HCT116 (cell line): Measurements from ENCODE around the gene SLC25A25. TPM values are rescaled to one million over a fixed set of nuclear protein-coding genes. Genes with fewer than 3 reads are reported as not detected.

Experiments used
- ATAC-seq: fragments of 200-7000 bp; cut with Tn5 transposase; 2 replicates; pipeline ENCODE4 v1.9.1; 2020; ENCODE audit warnings: mild to moderate bottlenecking, moderate library complexity
- BruUV-seq: library from RNA; stranded (reverse); fragments of 400-500 nt; replicated peaks from 2 replicates; lab custom pipeline; 2021; lab: Mats Ljungman, UMichigan
- CTCF ChIA-PET: fragments of 300-600 bp; sonication (Branson Sonifier 250); formaldehyde crosslinking; loops from one replicate; lab custom pipeline; 2021; ENCODE audit warnings: antibody characterized with exemption; lab: Charles Lee
- POLR2A ChIA-PET: fragments of 300-600, 350-600 bp; sonication (Branson Sonifier 250); formaldehyde crosslinking; loops from one replicate; lab custom pipeline; 2021; ENCODE audit warnings: antibody characterized with exemption; lab: Charles Lee
- RAD21 ChIA-PET, 2 experiments: fragments of 300-600 bp; sonication (Branson Sonifier 250); formaldehyde crosslinking; loops; one replicate each; lab custom pipeline; 2023; ENCODE audit warnings: low total read pairs in 2 of 2; ENCODE audit not compliant: uncharacterized antibody in 2 of 2, unreplicated experiment in 2 of 2, low non-redundant PET in 1 of 2; lab: Charles Lee
- DNase-seq: peaks from one replicate; pipeline ENCODE4 v3.0.0-alpha.2; 2010; ENCODE audit warnings: low read depth, low spot score
- H2AFZ ChIP-seq: fragments of 200-600 bp; shearing (Covaris generic), sonication (generic); 2 replicates; pipeline ENCODE4 v1.6.1; 2017; ENCODE audit warnings: low read depth, mixed run types, mixed read lengths, antibody characterized with exemption, low read length; ENCODE audit not compliant: poor library complexity, severe bottlenecking
- H3K27ac ChIP-seq: 2 replicates; pipeline ENCODE4 v1.5.1; 2012; ENCODE audit warnings: low read depth, low read length
- H3K27me3 ChIP-seq: fragments of 200-600 bp; sonication (generic); 2 replicates; pipeline ENCODE4 v1.6.1; 2016; ENCODE audit warnings: mixed run types, low read length, mixed read lengths; ENCODE audit not compliant: insufficient read depth
- H3K36me3 ChIP-seq, 2 experiments: fragments of 200-500 bp in 1 of 2; fragments of 200-600 bp in 1 of 2; sonication (Bioruptor generic) in 1 of 2; sonication (generic) in 1 of 2; 2 replicates each; pipeline versions ENCODE4 v1.5.1 to v1.6.1; 2014 to 2016; ENCODE audit warnings: low read length in 2 of 2, inconsistent platforms in 1 of 2, mixed read lengths in 1 of 2, mixed run types in 1 of 2; ENCODE audit not compliant: insufficient read depth in 2 of 2, control insufficient read depth in 1 of 2
- H3K4me1 ChIP-seq, 2 experiments: fragments of 200-600 bp in 1 of 2; sonication (generic) in 1 of 2; 2 replicates each; pipeline versions ENCODE4 v1.5.1 to v1.6.1; 2012 to 2017; ENCODE audit warnings: low read length in 2 of 2, inconsistent platforms in 1 of 2, mild to moderate bottlenecking in 1 of 2, mixed read lengths in 1 of 2, mixed run types in 1 of 2, moderate library complexity in 1 of 2; ENCODE audit not compliant: insufficient read depth in 2 of 2, control insufficient read depth in 1 of 2
- H3K4me2 ChIP-seq: fragments of 200-600 bp; sonication (generic); 2 replicates; pipeline ENCODE4 v1.6.1; 2017; ENCODE audit warnings: mixed run types, low read length, mixed read lengths
- H3K4me3 ChIP-seq, 2 experiments: fragments of 200-600 bp in 1 of 2; sonication (generic) in 1 of 2; replicated peaks in 1 of 2; 2 replicates each; pipeline ENCODE4 v1.5.1; 2011 to 2016; ENCODE audit warnings: low read length in 2 of 2, control low read depth in 1 of 2, low read depth in 1 of 2, mild to moderate bottlenecking in 1 of 2, mixed read lengths in 1 of 2, mixed run types in 1 of 2
- H3K79me2 ChIP-seq: fragments of 200-600 bp; sonication (generic); 2 replicates; pipeline ENCODE4 v1.6.1; 2017; ENCODE audit warnings: mild to moderate bottlenecking, mixed run types, low read length, moderate library complexity, mixed read lengths; ENCODE audit not compliant: insufficient read depth
- H3K9ac ChIP-seq: fragments of 200-600 bp; sonication (generic); 2 replicates; pipeline ENCODE4 v1.6.1; 2016; ENCODE audit warnings: low read length, mixed read lengths
- H3K9me2 ChIP-seq: fragments of 200-600 bp; sonication (generic), shearing (Covaris generic); 2 replicates; pipeline ENCODE4 v1.6.1; 2017; ENCODE audit warnings: mixed run types, mild to moderate bottlenecking, moderate library complexity; ENCODE audit not compliant: insufficient read depth
- H3K9me3 ChIP-seq, 2 experiments: fragments of 200-500 bp in 1 of 2; fragments of 200-600 bp in 1 of 2; sonication (Bioruptor generic) in 1 of 2; sonication (generic) in 1 of 2; 2 replicates each; pipeline ENCODE4 v1.6.1; 2014 to 2017; ENCODE audit warnings: low read length in 2 of 2, mixed read lengths in 2 of 2, inconsistent platforms in 1 of 2, low read depth in 1 of 2, mild to moderate bottlenecking in 1 of 2, mixed run types in 1 of 2, moderate library complexity in 1 of 2; ENCODE audit not compliant: control insufficient read depth in 1 of 2, insufficient read depth in 1 of 2
- H4K20me1 ChIP-seq: fragments of 200-600 bp; sonication (generic), shearing (Covaris generic); 2 replicates; pipeline ENCODE4 v1.6.1; 2017; ENCODE audit warnings: mixed run types, mild to moderate bottlenecking, moderate library complexity; ENCODE audit not compliant: insufficient read depth
- ATF3 ChIP-seq: IDR thresholded peaks from 2 replicates; pipeline ENCODE4 v1.6.1; 2012
- CBX3 ChIP-seq: IDR thresholded peaks from 2 replicates; pipeline ENCODE4 v1.6.1; 2012; ENCODE audit warnings: low read depth
- CEBPB ChIP-seq: IDR thresholded peaks from 2 replicates; pipeline ENCODE4 v1.6.1; 2012; ENCODE audit warnings: low read depth
- EGR1 ChIP-seq: IDR thresholded peaks from 2 replicates; pipeline ENCODE4 v1.6.1; 2012; ENCODE audit warnings: low read depth
- ELF1 ChIP-seq: IDR thresholded peaks from 2 replicates; pipeline ENCODE4 v1.6.1; 2012; ENCODE audit warnings: low read depth, borderline replicate concordance
- FOSL1 ChIP-seq: IDR thresholded peaks from 2 replicates; pipeline ENCODE4 v1.6.1; 2012; ENCODE audit warnings: low read depth
- MAX ChIP-seq: IDR thresholded peaks from 2 replicates; pipeline ENCODE4 v1.6.1; 2012
- POLR2A ChIP-seq: IDR thresholded peaks from 2 replicates; pipeline ENCODE4 v1.7.0; 2011; ENCODE audit warnings: borderline replicate concordance; ENCODE audit not compliant: insufficient read depth, insufficient read length; ENCODE audit errors: extremely low read depth
- SP1 ChIP-seq: IDR thresholded peaks from 2 replicates; pipeline ENCODE4 v1.6.1; 2012; ENCODE audit warnings: low read depth
- SRF ChIP-seq: IDR thresholded peaks from 2 replicates; pipeline ENCODE4 v1.6.1; 2012; ENCODE audit warnings: low read depth
- YY1 ChIP-seq: IDR thresholded peaks from 2 replicates; pipeline ENCODE4 v1.6.1; 2011; ENCODE audit warnings: low read length, low read depth, moderate library complexity, mild to moderate bottlenecking; ENCODE audit not compliant: insufficient replicate concordance; ENCODE audit errors: extremely low read depth
- ZFX ChIP-seq: fragments of 450-650 bp; IDR thresholded peaks from 2 replicates; pipeline ENCODE4 v1.6.1; 2017
- ZNF274 ChIP-seq: fragments of 200-500 bp; sonication (Bioruptor generic); IDR thresholded peaks from 2 replicates; pipeline ENCODE4 v1.6.1; 2014; ENCODE audit warnings: mild to moderate bottlenecking, low read depth, low read length, inconsistent platforms
- intact Hi-C: fragments of 100-400 bp; cut with micrococcal nuclease; formaldehyde crosslinking; loops from 2 replicates; pipeline ENCODE4 v1.10.0; 2022
- total RNA-seq: library from RNA; stranded (reverse); gene quantifications from one replicate; pipeline ENCODE4 v1.2.1, GENCODE V29; 2021; ENCODE audit not compliant: unreplicated experiment
- TF ChIP-seq, protein P1 (sequence below), 3 experiments: fragments of 200-600 bp in 1 of 3; sonication (generic) in 1 of 3; IDR thresholded peaks in 2 of 3; conservative IDR thresholded peaks in 1 of 3; 2 replicates each; pipeline ENCODE4 v1.5.1; 2012 to 2017; ENCODE audit warnings: low read depth in 2 of 3, low read length in 2 of 3, antibody characterized with exemption in 1 of 3, borderline replicate concordance in 1 of 3, control low read depth in 1 of 3, mild to moderate bottlenecking in 1 of 3, mixed read lengths in 1 of 3, mixed run types in 1 of 3, moderate library complexity in 1 of 3; ENCODE audit not compliant: insufficient read depth in 1 of 3

Gene SLC25A25
- total RNA-seq, 1 experiment from 2014 or later = 15.3 TPM

- TF ChIP-seq POLR2A (no peak), ELF1 (no peak), SRF (no peak), ZFX (no peak), ATF3 (no peak), MAX (no peak), SP1 (no peak), YY1 (no peak), FOSL1 (no peak), EGR1 (no peak), CBX3 (no peak), ZNF274 (no peak), CEBPB (no peak)
- TF ChIP-seq, protein P1, sequence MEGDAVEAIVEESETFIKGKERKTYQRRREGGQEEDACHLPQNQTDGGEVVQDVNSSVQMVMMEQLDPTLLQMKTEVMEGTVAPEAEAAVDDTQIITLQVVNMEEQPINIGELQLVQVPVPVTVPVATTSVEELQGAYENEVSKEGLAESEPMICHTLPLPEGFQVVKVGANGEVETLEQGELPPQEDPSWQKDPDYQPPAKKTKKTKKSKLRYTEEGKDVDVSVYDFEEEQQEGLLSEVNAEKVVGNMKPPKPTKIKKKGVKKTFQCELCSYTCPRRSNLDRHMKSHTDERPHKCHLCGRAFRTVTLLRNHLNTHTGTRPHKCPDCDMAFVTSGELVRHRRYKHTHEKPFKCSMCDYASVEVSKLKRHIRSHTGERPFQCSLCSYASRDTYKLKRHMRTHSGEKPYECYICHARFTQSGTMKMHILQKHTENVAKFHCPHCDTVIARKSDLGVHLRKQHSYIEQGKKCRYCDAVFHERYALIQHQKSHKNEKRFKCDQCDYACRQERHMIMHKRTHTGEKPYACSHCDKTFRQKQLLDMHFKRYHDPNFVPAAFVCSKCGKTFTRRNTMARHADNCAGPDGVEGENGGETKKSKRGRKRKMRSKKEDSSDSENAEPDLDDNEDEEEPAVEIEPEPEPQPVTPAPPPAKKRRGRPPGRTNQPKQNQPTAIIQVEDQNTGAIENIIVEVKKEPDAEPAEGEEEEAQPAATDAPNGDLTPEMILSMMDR (IDR thresholded peaks at IDR 0.05 in 2 of 3, conservative IDR thresholded peaks at IDR 0.05 in 1 of 3; ENCODE audit: borderline replicate concordance in 1 of 3, insufficient read depth in 1 of 3, low read depth in 2 of 3, low read length in 2 of 3) = no peak
- TF ChIP-seq, all 23 proteins: peak for 0
- Histone ChIP-seq H3K4me2 (no peak overlapping the region), H3K4me3 (no peak overlapping the region), H4K20me1 (no peaks in the 10 kb centered on the region), H3K36me3 (no peaks in the 10 kb centered on the region), H3K9ac (no peak overlapping the region), H3K27me3 (no peaks in the 10 kb centered on the region), H3K9me2 (no peaks in the 10 kb centered on the region), H3K4me1 (peaks cover 22 to 43% of the 10 kb centered on the region in 2 experiments), H2AFZ (no peak overlapping the region), H3K9me3 (no peaks in the 10 kb centered on the region), H3K27ac (no peak overlapping the region), H3K79me2 (no peaks in the 10 kb centered on the region)
- ATAC-seq (no peak), DNase-seq (no peak)
- ChIA-PET CTCF (no interaction called here), POLR2A (no interaction called here), RAD21 (no interaction called here)
- intact Hi-C loops = no loop called here
- BruUV-seq = no TSS peak
These were observed 20.8 kb upstream of the SLC25A25 start for GRCh38 chr9:128047231-128047630.
